GM18498 (cell line): ENCODE measurements around the gene PKNOX1.
"Not testable (repeated sequence)": the region's sequence is repeated elsewhere in the genome, so short reads cannot be mapped to it uniquely, and the experiment has no call there.

Experiments
- ATAC-seq: cut with Tn5 transposase; IDR thresholded peaks from one replicate; pipeline ENCODE4 v1.9.1; 2021; ENCODE audit warnings: mild to moderate bottlenecking, moderate library complexity; ENCODE audit not compliant: unreplicated experiment

The PKNOX1 gene

GRCh38 chr21:42973991-42974831 lies at the start of gene PKNOX1:
Gene PKNOX1 (plus strand): TSS chr21:42974562. CDS start chr21:43004382, 29,820 bp downstream.
- ATAC-seq = peak; percentile 82

- no peak for ATAC-seq
Measured at GRCh38 chr21:42925114-42925926, 49.0 kb upstream of the PKNOX1 start, which contains the start of gene ERVH48-1. Gene ERVH48-1 (minus strand): TSS chr21:42925630. CDS start chr21:42919006, 6,624 bp downstream.

GRCh38 chr21:42927474-42928200 lies 46.7 kb upstream of the PKNOX1 start:
- not testable (repeated sequence) for ATAC-seq

- ATAC-seq = no peak
Measured at GRCh38 chr21:42929969-42930368, 44.4 kb upstream of the PKNOX1 start.

- ATAC-seq = no peak
Measured at GRCh38 chr21:42931560-42932235, 42.7 kb upstream of the PKNOX1 start.

GRCh38 chr21:42932378-42933136 lies 41.8 kb upstream of the PKNOX1 start:
- ATAC-seq = not testable (repeated sequence)

GRCh38 chr21:42933137-42933970 lies 41.0 kb upstream of the PKNOX1 start:
- ATAC-seq = not testable (repeated sequence)

- ATAC-seq = not testable (repeated sequence)
Measured at GRCh38 chr21:42933973-42934372, 40.4 kb upstream of the PKNOX1 start.

GRCh38 chr21:42936360-42936759 lies 38.0 kb upstream of the PKNOX1 start:
- ATAC-seq = not testable (repeated sequence)

GRCh38 chr21:42937034-42937940 lies 37.1 kb upstream of the PKNOX1 start:
- not testable (repeated sequence) for ATAC-seq

GRCh38 chr21:42937960-42938605 lies 36.3 kb upstream of the PKNOX1 start:
- no peak for ATAC-seq

- not testable (repeated sequence) for ATAC-seq
Measured at GRCh38 chr21:42938606-42938995, 35.8 kb upstream of the PKNOX1 start.

- no peak for ATAC-seq
Measured at GRCh38 chr21:42939582-42940413, 34.6 kb upstream of the PKNOX1 start.

GRCh38 chr21:42941696-42942085 lies 32.7 kb upstream of the PKNOX1 start:
- no peak for ATAC-seq

GRCh38 chr21:42942244-42942643 lies 32.1 kb upstream of the PKNOX1 start:
- ATAC-seq = no peak

- ATAC-seq = not testable (repeated sequence)
Measured at GRCh38 chr21:42949094-42949755, 25.1 kb upstream of the PKNOX1 start.
